Fibroblast of lung (primary cell): ENCODE measurements around the gene HHAT. TPM values are rescaled to one million over a fixed set of nuclear protein-coding genes. Genes with fewer than 3 reads are reported as not detected.

Experiments used
- DNase-seq, 2 donors: peaks; one replicate each; pipeline versions ENCODE4 v3.0.0 to v3.0.0-alpha.2; 2010; ENCODE audit warnings: low read depth in 2 of 2
- H2AFZ ChIP-seq: 2 replicates; pipeline ENCODE4 v1.5.1; 2012; ENCODE audit warnings: low read length, control low read depth, inconsistent platforms
- H3K27ac ChIP-seq: 2 replicates; pipeline ENCODE4 v1.5.1; 2011; ENCODE audit warnings: low read length, control low read depth; ENCODE audit not compliant: insufficient read depth
- H3K27me3 ChIP-seq: 2 replicates; pipeline ENCODE4 v1.5.1; 2011; ENCODE audit warnings: mild to moderate bottlenecking, low read length; ENCODE audit not compliant: control insufficient read depth, insufficient read depth
- H3K36me3 ChIP-seq: 2 replicates; pipeline ENCODE4 v1.5.1; 2011; ENCODE audit warnings: low read length; ENCODE audit not compliant: control insufficient read depth, insufficient read depth
- H3K4me1 ChIP-seq: 2 replicates; pipeline ENCODE4 v1.5.1; 2011; ENCODE audit warnings: low read length; ENCODE audit not compliant: control insufficient read depth, insufficient read depth; ENCODE audit errors: extremely low read depth
- H3K4me2 ChIP-seq: 2 replicates; pipeline ENCODE4 v1.5.1; 2011; ENCODE audit warnings: low read length, control low read depth; ENCODE audit not compliant: insufficient read depth; ENCODE audit errors: extremely low read depth
- H3K4me3 ChIP-seq, 4 experiments: fragments of 200-600 bp in 1 of 4; sonication (generic) in 1 of 4; replicated peaks in 1 of 4; 2 replicates each; pipeline ENCODE4 v1.5.1; 2011 to 2016; ENCODE audit warnings: low read length in 4 of 4, low read depth in 3 of 4, mild to moderate bottlenecking in 3 of 4, control low read depth in 2 of 4, inconsistent platforms in 1 of 4, mixed read lengths in 1 of 4; ENCODE audit not compliant: insufficient read depth in 1 of 4; ENCODE audit errors: control extremely low read depth in 1 of 4
- H3K79me2 ChIP-seq: 2 replicates; pipeline ENCODE4 v1.5.1; 2012; ENCODE audit warnings: mild to moderate bottlenecking, low read length, inconsistent platforms; ENCODE audit not compliant: control insufficient read depth, insufficient read depth
- H3K9ac ChIP-seq: 2 replicates; pipeline ENCODE4 v1.5.1; 2011; ENCODE audit warnings: mild to moderate bottlenecking, low read length, control low read depth; ENCODE audit not compliant: insufficient read depth
- H3K9me3 ChIP-seq: 2 replicates; pipeline ENCODE4 v1.5.1; 2012; ENCODE audit warnings: low read depth, low read length; ENCODE audit not compliant: control insufficient read depth, insufficient read depth
- H4K20me1 ChIP-seq: 2 replicates; pipeline ENCODE4 v1.5.1; 2011; ENCODE audit warnings: low read length; ENCODE audit not compliant: control insufficient read depth, insufficient read depth; ENCODE audit errors: extremely low read depth
- CTCF ChIP-seq, 2 donors: IDR thresholded peaks in 1 of 2; conservative IDR thresholded peaks in 1 of 2; 1 replicate in 1 of 2; 2 replicates in 1 of 2; pipeline ENCODE4 v1.5.1; 2011 to 2012; ENCODE audit warnings: low read length in 2 of 2, control low read depth in 1 of 2, inconsistent platforms in 1 of 2, low read depth in 1 of 2, mild to moderate bottlenecking in 1 of 2
- EZH2 ChIP-seq: IDR thresholded peaks from 2 replicates; pipeline ENCODE4 v1.5.1; 2012; ENCODE audit warnings: low read length, control low read depth, mild to moderate bottlenecking; ENCODE audit errors: missing control alignments
- polyA plus RNA-seq, 2 donors: library from polyadenylated mRNA; depleted of rRNA in 1 of 2; stranded (reverse) in 1 of 2; unstranded in 1 of 2; fragments of >200 nt; gene quantifications; 2 replicates each; pipeline ENCODE4 v1.2.1, GENCODE V29; 2011 to 2012; ENCODE audit warnings: missing spikeins in 1 of 2
- total RNA-seq: library from RNA; depleted of rRNA; stranded (reverse); fragments of >200 nt; gene quantifications from 2 replicates; pipeline ENCODE4 v1.2.1, GENCODE V29; 2014

The HHAT gene
- total and polyA plus RNA-seq, 2 donors (not counting 1 experiment from before 2014, with no cell fraction given): 3.6 to 4.8 TPM

DNA sequence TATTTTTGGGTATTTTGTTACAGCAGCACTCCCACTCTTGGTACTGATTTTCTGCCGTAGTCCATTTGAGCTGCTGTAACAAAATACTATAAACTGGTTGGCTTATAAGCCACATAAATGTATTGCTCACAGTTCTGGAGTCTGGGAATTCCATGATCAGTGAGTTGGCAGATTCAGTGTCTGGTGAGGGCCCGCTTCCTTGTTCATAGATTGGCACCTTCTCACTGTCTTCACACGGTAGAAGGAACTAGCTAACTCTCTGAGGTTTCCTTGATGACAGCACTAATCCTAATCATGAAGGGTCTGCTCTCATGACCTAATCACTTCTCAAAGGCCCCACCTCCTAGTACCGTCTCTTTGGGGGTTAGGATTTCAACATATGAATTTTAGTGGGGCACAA lies 85.2 kb downstream of the HHAT start:
- Histone ChIP-seq H3K4me2 (no peak overlapping the region), H3K27ac (no peak overlapping the region)
- DNase-seq: peak in 1 of 2 donors; percentile 42

GRCh38 chr1:210415846-210416448 lies 87.2 kb downstream of the HHAT start:
- Histone ChIP-seq H3K9me3 (no peaks in the 10 kb centered on the region), H3K4me1 (no peaks in the 10 kb centered on the region), H2AFZ (no peak overlapping the region), H3K4me3 (no peak overlapping the region), H3K27ac (no peak overlapping the region), H3K79me2 (no peaks in the 10 kb centered on the region), H3K36me3 (no peaks in the 10 kb centered on the region), H4K20me1 (no peaks in the 10 kb centered on the region), H3K9ac (no peak overlapping the region), H3K27me3 (no peaks in the 10 kb centered on the region), H3K4me2 (no peak overlapping the region)
- DNase-seq: no peak
- TF ChIP-seq EZH2 (no peak), CTCF (conservative IDR thresholded peaks at IDR 0.05 in 1 of 2, IDR thresholded peaks at IDR 0.05 in 1 of 2; ENCODE audit: low read depth in 1 of 2, low read length in 2 of 2) (no peak)

More for the DNA sequence above, 85.2 kb downstream of the HHAT start:
- Histone ChIP-seq H3K27me3 (no peaks in the 10 kb centered on the region), H4K20me1 (no peaks in the 10 kb centered on the region), H3K4me1 (no peaks in the 10 kb centered on the region), H3K4me3 (no peak overlapping the region), H3K9ac (no peak overlapping the region), H3K9me3 (no peaks in the 10 kb centered on the region), H3K36me3 (no peaks in the 10 kb centered on the region), H2AFZ (no peak overlapping the region), H3K79me2 (no peaks in the 10 kb centered on the region)
- TF ChIP-seq EZH2 (no peak), CTCF (conservative IDR thresholded peaks at IDR 0.05 in 1 of 2, IDR thresholded peaks at IDR 0.05 in 1 of 2; ENCODE audit: low read depth in 1 of 2, low read length in 2 of 2) (no peak)

GRCh38 chr1:210416681-210417080 lies 88.0 kb downstream of the HHAT start:
- no peak overlapping the region for H3K4me2 ChIP-seq
- no peak overlapping the region for H3K9ac ChIP-seq
- H3K9me3 ChIP-seq: no peaks in the 10 kb centered on the region
- no peak overlapping the region for H2AFZ ChIP-seq
- no peaks in the 10 kb centered on the region for H4K20me1 ChIP-seq
- no peaks in the 10 kb centered on the region for H3K4me1 ChIP-seq
- no peak overlapping the region for H3K4me3 ChIP-seq
- H3K79me2 ChIP-seq: no peaks in the 10 kb centered on the region
- DNase-seq: no peak
- H3K27me3 ChIP-seq: no peaks in the 10 kb centered on the region
- TF ChIP-seq CTCF (conservative IDR thresholded peaks at IDR 0.05 in 1 of 2, IDR thresholded peaks at IDR 0.05 in 1 of 2; ENCODE audit: low read depth in 1 of 2, low read length in 2 of 2) (no peak), EZH2 (no peak)
- H3K36me3 ChIP-seq: no peaks in the 10 kb centered on the region
- no peak overlapping the region for H3K27ac ChIP-seq
